SKM-1 (cell line): ENCODE measurements around the gene TGFBR3.
"Not testable (repeated sequence)": the region's sequence is repeated elsewhere in the genome, so short reads cannot be mapped to it uniquely, and the experiment has no call there.

Experiments used
- DNase-seq: peaks from one replicate; lab custom pipeline; 2025; ENCODE audit not compliant: unreplicated experiment; lab: John Stamatoyannopoulos, UW

Gene TGFBR3

DNA sequence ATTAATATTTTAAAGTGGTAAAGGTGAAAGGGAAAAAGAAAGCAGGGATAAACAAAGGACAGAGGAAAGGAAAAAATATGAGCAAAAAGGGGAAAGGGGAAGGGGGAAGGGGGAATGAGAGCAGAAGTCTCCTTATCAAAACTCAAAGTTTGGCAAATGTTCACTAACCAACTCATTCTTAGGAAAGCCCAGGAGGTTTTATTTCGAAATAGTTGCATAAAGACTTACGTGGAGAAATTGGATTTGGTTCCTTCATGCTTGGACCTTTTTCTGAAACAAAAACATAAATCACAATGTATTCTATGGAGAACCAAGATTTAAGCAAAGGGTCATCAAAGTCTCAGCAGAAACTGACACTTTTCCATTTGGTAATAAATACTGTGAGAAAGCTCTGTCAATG, 188.1 kb downstream of the TGFBR3 start:
- DNase-seq = peak; percentile 21

DNA sequence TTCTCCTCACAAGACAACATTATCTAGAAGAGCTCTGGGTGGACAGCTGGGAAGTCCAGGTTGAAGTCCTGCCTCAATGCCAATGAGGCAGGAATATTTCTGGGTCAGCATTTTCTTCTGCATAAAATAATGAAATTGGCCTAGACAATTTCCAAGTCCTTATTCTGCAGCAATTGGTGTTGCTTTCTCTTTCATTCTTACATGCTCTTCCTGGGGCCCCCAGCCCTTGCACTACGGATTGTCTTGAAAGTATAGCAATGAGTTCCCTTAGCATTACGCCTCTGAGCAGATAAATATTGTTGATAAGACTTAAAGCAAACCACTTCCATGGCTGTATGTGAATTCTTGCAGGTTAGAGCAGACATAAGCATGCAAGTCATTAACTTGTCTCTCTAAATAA, 188.5 kb downstream of the TGFBR3 start:
- no peak for DNase-seq

DNA sequence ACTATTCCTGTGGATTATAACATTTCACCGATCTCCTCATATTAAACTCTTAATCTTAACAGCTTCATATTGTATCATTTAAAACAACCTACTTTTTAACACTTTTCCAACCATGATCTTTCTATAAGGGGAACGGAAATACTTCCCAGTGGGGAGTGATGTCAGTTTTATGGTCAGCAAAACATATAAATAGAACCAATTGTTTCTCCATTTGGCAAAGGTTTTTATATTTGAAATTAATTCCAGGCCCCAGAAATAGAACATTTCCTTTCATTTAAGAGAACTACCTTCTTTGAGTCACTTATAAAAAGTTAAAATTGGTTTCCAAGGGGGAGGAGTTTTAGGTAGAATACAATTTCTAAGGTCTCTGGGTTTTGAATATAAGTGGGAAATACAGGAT, 189.6 kb downstream of the TGFBR3 start:
- no peak for DNase-seq

DNA sequence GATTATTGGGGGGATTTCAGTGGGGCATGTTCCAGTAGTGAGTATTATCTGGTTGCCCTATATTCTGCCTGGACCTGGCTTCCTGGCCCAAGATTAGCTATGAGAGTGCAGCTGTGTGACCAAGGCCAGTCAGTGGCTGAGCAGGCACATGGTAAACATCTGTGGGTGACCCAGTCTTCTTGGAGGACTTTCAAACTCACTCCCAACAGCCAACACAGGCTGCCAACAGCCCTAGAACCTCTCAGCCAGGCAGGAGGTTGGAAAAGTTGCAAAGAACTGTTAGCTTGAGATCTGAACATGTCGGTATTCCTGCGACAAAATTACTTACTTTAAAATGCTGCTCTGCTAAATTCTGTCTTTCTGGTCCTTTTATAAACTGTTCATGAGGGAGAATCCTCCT, 192.4 kb downstream of the TGFBR3 start:
- DNase-seq = no peak

DNA sequence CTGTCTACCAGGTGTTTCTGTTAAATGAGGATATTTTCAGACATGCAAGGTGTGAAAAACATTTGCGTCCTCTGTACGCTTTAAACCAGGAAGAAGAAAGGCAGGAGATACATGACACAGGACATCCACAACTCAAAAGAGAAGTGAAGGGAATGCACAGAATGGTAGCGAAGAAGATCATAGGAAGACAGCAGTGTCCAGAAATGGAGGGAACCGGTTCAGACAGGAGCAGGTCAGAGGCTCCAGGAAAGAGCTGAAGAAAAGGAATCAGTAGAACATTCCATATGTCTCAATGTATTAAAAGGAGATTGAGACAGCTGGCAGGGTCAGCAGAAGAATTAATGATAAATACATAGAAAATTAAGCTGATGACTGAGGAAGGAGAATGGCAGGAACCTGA, 194.4 kb downstream of the TGFBR3 start:
- no peak for DNase-seq

DNA sequence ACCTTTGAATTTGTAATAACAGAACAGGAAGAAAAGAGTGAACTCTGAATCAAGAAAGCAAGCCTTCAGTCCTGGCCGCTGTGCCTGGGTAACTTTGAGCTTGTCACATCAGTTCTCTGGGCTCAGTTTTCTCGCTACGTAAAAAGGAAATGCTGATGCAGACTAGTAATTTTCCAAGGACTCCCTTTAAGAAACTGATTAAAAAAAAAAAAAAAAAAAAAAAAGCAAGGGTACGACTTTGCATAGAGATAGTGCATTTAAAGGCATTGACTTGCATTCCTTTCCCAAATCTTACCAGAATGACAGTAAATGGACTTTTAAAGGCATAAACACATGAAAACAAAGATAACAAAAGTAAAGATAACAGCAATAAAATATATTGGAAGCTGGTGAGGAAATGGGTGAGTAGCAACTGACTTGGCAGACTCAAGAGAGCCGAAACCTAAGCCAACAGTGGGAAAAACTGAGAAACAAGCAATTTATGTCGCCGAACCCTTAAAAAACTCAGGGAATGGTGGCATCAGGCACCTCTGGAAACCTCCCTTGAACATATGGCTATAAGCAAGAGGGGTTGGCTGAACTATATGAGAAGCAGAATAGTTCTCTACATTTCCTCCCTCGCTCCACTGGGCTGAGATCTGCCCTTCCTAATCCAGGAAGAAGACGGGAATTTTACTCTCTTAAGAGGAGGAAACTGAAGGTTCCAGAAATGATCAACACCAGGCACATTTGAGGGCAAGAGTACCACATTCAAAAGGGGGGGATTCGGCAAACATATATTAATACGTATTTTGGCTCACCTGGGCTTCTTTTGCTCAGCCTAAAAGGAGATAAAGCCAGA, 196.1 kb downstream of the TGFBR3 start:
- no peak for DNase-seq

DNA sequence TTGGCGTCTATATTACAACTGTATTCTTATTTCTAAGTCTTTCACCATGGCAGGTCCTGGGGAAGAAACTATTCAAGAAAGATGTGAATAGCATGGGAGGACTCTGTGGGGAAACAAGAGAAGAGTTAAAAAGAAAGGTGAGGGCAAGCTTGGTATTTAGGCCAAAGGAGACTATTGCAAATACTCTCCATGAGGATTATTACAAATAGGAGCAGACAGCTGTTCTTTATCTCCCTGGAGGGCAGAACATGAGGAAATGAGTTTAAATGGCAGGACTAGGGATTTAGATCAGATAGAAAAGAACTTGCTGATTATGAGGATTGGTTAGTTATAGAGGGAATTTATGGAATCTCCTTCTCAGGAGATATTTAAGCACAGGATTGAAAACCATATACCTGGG, 198.5 kb downstream of the TGFBR3 start:
- no peak for DNase-seq

DNA sequence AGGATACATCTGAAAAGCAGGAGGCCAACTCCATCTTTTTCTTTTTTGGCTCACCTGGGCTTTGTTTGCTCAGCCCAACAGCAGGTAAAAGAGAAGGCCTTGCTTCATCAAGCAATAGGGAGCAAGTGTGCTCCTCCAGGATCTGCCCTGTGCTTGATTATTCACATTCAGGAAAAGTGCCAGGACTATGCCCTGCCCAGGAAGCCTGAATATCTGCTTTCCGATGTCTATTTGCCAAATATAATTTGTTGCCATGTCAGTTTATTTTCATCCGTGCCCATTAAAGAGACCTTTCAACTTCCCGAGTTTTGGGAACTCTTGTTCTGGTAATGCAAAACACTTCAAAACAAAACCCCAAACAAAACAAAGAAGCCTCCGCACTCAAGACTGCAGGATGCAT, 200.0 kb downstream of the TGFBR3 start:
- DNase-seq = no peak

DNA sequence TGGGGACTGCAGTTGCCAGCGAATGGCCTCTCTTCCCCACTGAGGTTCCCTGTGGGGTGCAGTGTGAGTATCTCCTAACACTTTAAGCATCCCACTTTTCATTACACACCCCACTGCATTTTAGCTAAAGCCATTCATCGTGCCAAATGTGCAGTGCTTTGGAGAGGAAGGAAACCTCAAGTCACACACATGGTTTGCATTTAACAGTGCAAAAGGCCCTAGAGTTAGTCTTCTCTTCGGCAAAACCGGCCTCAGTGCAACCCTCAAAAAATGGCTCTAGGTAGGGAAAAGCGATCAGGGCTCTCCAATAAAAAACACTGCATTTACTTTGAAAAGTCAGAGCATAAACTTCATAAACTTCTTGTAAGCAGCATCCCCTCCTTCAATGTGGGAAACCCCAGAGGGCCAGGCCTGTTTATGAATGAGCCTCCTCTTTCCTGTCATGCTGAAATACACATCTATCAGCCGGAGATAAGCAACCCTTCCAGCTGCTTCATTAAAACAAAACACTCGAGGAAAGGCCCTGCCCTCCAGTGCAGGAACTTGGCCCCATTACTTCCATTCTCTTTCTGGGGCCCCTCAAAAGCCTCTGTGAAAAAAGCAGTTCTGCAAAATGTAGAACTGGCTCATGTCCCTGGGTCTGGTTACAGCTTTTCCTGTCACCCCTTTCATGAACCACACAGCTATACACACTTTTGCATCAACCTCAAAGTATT, 201.3 kb downstream of the TGFBR3 start:
- DNase-seq = peak; percentile 28

DNA sequence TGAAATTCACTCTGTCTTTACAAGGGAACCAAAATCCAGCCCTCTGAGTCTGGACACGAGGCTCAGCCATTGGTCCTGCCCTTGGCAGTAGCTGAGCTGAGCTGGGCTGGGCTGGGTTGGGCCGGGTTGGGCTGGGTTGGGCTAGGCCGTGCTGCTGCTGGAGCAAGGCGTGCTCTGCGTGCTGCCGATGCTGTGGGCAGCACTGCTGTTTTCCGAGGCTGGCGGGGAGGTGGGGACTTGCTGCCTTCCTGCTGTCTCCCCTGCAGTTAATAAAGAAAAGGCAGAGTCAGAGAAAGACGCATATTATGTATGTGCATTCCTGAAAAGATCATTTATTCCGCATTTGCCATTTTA, 202.4 kb downstream of the TGFBR3 start:
- no peak for DNase-seq

DNA sequence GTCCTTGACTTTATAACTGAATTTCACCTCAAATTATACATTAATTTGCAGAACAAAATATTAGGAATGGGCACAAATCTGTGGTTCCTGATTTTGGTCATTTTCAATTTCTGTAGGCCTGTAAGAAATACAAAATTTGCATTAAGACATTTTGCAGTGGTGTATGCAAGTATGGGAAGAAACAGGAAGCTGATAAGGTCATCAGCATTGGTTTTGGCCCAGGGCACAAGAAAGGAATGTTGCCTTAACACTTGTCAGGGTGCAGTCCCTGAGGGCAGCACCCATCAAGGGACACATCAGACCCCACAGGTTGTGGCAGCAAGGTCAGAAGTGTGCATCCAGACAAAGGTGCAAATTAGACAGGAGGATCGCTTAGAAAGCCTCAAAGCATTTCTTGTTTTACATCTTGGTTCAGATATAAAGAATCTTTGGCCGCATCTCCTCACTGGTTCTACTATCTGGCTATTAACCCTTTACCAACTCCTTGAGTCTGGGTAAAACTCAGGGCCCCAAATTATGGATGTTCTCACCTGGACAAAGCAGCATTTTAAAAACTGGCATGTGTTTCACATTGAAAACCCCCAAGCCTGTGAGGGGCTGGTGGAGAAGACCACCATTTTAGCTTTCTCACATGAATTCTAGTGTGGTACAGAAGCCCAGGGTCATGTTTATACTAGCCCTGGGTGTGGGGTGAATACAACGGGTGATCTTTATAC, 202.9 kb downstream of the TGFBR3 start:
- no peak for DNase-seq

DNA sequence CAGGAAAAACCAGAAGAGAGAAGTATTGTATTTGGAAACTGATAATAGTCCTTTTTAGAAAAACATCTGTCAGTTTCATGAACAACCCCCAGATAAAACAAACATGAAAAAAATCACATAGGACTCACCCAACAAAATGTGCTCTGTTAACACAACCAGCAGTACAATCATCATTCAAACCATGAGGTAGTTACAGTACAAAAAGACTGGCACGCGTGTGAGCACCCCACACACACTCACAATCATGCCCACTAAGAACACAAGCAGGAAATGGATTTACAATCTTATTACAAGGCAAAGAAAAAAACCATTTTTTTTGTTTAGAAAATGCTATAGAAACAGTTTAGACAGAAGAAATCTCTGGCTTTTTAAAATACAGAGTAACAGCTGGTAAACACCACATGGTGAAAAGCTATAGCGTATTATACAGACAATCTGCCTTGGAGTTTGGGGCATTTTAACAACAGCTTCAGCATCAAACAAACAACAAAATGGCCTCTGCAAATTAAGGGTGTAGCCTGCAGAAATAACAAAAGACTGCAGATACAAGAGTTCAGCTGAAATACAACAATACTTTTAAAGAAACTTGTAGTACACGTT, 205.3 kb downstream of the TGFBR3 start:
- DNase-seq = no peak

DNA sequence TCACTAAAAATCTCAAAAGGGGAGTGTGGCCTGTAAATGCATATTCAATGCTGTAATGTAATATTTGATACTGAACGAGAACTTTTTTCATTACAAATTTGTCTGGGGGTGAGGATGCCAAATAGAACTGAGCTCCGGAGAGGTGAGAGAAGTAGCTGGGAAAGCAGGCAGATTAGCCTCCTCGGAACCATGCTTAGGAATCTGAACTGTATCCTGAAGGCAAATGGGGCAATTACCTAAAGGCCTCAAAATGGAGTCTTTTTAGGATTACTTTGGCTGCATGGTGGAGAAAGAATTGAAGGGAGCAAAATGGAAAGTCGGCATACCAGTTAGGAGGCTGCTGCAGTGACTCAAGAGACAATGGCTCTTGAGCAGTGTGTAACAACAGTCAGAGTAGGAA, 206.5 kb downstream of the TGFBR3 start:
- no peak for DNase-seq

DNA sequence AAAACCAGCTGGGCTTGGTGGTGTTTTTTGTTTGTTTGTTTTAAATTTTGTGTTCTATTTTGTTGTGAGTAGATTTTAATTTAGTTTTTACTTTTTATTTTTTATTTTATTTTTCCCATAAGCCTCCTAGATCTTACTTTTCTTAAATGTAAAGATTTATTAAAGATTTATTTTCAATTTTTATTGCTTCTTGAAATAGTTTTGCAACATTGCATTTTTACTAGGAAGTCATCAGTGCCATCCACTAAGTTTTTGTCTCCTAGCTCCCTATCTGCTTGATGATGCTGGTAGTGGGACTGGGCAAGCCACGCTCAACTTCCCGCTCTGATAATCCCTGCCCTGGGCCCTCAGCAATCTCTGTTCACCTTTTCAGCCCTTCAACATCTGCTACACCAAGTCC, 209.9 kb downstream of the TGFBR3 start:
- no peak for DNase-seq

DNA sequence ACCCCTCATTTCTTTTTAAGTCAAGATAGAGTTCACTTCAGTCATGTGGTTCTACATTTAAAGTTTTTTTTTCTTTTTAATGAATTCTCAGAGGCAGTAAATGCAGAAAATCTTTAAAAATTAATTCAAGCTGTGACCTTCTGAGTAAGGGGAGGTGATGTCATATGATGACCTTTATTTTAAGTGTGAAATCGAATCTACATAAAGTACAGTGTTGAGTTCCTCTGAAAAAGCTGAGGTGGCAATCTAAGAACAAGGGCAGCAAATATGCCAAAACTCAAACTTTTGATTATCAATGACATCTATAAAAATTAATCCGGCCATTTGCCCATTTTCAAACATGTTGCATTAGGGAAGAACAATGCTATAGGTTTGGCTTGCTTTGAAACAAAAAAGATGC, 211.8 kb downstream of the TGFBR3 start:
- DNase-seq = no peak

DNA sequence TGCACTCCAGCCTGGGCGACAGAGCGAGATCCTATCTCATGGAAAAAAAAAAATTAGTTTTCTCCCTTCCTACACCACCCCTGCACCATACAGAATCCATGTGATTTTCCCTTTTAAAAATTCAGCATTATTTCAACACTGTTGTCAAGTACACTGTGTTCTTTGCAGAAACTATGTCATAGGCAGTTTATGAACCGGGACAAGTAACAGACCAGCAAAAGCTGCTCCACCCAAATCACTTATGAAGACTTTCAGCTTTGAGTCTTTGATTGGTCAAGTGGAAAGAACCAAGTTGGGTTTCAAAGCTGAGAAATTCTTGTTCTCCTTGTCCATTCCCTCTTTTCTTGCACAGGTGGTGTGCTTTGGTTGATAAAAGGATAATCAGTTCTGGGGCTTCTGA, 212.3 kb downstream of the TGFBR3 start:
- no peak for DNase-seq

DNA sequence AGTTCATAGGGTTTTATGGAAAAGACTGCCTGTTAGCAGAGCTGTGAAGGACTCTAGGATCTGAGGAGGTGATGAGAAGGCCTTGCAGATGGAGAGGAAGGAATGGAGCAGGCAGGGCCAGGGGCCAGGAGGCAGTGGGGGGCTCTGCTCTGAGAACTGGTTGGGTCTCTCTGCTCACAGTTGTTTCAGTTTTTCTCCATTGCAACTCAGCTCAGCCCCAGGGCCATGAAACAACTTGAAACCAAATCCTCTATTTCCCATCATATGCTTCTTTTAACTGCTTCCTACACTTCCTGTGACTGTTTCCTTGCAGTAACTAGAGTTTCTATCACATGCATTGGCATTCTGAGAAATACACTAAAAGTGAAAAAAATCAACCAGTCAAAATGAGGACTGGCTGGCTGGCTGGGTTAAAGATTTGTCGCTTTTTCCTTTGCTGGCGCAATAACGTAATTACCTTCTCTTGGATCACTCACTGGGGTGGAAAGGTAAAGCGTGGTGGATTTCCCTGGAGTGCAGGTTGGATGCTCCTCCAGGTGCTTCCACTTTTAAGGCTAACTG, 213.3 kb downstream of the TGFBR3 start:
- no peak for DNase-seq

DNA sequence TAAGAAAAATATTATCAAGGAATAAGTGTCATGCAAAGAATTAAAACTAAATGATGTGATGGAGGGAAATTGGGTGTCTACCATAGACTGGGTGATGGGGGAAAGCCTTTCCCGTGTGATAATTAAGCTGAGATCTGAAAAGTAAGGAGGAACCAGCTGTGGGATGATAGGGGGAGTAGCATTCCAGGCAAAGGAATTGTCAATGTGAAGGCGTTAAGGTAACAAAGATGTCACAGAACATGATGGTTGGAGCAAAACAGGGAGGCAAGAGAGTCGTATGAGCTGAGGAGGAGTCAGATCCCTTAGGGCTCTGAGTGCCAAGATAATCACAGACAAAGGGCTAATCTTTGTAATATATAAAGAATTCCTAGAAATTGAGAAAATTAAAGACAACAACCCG, 215.2 kb downstream of the TGFBR3 start:
- no peak for DNase-seq

DNA sequence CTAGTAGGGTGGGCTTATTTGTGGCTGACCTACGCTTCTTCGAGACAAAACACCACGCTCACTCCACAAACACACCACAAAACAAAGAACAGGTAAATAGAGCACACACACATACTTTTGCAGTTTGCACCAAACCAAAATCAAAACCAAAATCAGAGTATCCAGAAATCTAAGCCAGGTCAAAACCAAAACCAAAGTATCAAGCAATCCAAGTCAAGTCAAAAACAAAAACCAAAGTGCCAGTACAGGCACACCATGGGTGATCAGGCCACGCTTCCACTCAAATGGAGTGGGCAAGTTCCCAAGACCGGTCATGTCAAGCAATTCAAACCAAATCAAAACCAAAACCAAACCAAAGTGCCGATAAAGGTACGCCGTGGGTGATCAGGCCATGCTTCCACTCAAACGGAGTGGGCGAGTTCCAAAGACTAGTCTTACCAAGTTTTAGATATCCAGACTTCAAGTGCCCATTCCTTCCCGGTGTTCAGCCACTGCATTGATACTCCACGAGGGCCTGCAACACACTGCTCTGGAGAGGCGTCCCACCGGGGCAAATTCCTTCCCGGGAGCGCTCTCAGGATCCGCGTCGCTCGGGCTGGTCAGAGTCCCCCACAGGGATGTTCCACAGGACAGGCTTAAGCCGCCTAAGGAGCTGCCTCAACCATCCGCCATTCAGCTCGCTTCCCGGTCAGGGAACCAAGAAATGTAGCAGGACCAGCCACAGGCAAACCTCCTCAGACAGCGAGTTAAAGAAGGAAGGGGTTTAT, 216.2 kb downstream of the TGFBR3 start:
- DNase-seq = no peak

DNA sequence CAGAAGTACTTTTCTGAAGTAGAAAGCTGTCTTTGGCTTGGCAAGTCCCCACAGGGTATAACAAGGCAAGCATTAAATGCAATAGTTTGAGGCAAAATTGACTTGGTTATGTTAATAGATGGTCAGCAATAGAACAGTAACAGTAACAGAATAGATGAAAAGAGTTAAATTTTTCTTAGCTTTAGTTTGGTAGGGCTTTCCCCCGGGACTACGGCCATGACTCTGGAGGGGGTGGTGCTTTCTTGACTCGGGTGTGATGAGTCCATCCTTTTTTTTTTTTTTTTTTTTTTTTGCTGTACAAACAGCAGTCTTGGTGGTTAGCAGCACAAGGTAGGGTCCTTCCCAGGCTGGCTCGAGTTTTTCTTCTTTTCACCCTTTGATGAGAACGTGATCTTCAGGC, 219.3 kb downstream of the TGFBR3 start:
- not testable (repeated sequence) for DNase-seq

DNA sequence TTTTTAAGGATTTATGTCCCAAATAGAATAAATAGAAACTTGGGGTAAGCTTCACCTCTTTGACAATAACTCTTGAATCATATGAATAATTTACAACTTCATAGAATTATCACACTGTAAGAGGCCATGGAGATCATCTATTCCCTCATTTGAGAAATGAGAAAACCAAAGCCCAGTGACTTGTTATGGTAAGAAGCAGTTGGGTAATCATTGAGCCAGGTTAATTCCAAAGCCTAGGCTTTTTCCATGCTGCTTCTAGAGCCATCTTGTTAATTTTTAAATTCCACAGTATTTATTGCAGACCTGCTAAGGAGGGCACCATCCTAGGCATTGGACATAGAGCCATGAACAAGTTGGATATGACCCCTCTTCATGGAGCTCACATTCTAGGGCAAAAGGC, 224.8 kb downstream of the TGFBR3 start:
- DNase-seq = no peak
